ENCODE results near the gene SAMD4B.

DNA sequence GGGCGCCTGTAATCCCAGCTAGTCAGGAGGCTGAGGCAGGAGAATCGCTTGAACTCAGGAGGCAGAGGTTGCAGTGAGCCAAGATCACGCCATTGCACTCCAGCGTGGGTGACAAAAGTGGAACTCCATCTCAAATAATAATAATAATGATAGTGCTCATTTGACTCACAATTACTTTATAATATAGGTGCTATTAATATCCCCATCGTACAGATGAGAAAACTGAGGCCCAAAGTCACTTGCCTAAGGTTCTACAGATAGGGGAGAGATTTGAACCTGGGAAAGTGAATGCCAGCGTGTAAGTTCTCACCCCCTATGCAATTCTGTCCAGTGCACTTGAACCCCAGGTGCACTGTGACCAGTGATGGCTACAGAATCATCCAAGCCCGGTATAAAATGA, 12.3 kb upstream of the SAMD4B start:
- no peak for TF ChIP-seq EZH2 (IDR thresholded peaks at IDR 0.05)
- no peak for TF ChIP-seq POLR2AphosphoS5 (IDR thresholded peaks at IDR 0.05; ENCODE audit: borderline replicate concordance, low read depth, low read length)
- no peak for TF ChIP-seq FOXP2 (optimal IDR thresholded peaks at IDR 0.05; ENCODE audit: control extremely low read depth, extremely low read length, insufficient read depth)
